ENCODE results near the gene HS3ST1.

- TF ChIP-seq, protein P1, sequence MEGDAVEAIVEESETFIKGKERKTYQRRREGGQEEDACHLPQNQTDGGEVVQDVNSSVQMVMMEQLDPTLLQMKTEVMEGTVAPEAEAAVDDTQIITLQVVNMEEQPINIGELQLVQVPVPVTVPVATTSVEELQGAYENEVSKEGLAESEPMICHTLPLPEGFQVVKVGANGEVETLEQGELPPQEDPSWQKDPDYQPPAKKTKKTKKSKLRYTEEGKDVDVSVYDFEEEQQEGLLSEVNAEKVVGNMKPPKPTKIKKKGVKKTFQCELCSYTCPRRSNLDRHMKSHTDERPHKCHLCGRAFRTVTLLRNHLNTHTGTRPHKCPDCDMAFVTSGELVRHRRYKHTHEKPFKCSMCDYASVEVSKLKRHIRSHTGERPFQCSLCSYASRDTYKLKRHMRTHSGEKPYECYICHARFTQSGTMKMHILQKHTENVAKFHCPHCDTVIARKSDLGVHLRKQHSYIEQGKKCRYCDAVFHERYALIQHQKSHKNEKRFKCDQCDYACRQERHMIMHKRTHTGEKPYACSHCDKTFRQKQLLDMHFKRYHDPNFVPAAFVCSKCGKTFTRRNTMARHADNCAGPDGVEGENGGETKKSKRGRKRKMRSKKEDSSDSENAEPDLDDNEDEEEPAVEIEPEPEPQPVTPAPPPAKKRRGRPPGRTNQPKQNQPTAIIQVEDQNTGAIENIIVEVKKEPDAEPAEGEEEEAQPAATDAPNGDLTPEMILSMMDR (IDR thresholded peaks at IDR 0.05) = no peak
- no peak for TF ChIP-seq POLR2A (IDR thresholded peaks at IDR 0.05; ENCODE audit: low read depth)
Observed at GRCh38 chr4:11463707-11464106, 35.0 kb upstream of the HS3ST1 start.

Measured in esophagus muscularis mucosa (tissue), 3 donors.